Endothelial cell of umbilical vein (primary cell): ENCODE measurements around the gene THAP11. TPM values are rescaled to one million over a fixed set of nuclear protein-coding genes. Genes with fewer than 3 reads are reported as not detected.

ENCODE experiments used
- BruUV-seq: library from RNA; stranded (reverse); fragments of 400-500 nt; replicated peaks from 2 replicates; lab custom pipeline; 2021; lab: Mats Ljungman, UMichigan
- CTCF ChIA-PET: fragments of 300-600, 350-600 bp; sonication (Branson Sonifier 250); formaldehyde crosslinking; loops from one replicate; lab custom pipeline; 2021; ENCODE audit warnings: antibody characterized with exemption, inconsistent platforms; lab: Charles Lee
- POLR2A ChIA-PET: fragments of 300-600, 350-600 bp; sonication (Branson Sonifier 250); formaldehyde crosslinking; loops from one replicate; lab custom pipeline; 2021; ENCODE audit warnings: antibody characterized with exemption, inconsistent platforms; lab: Charles Lee
- DNase-seq: peaks from one replicate; pipeline ENCODE4 v3.0.0-alpha.2; 2011; ENCODE audit warnings: low read depth, low spot score
- FAIRE-seq: peaks from 2 replicates; lab custom pipeline; 2011; peaks lifted over from hg19 to GRCh38; lab: Jason Lieb, UNC
- H2AFZ ChIP-seq: 2 replicates; pipeline ENCODE4 v1.6.0; 2012; ENCODE audit warnings: low read depth, low read length, control low read depth, inconsistent platforms
- H3K27ac ChIP-seq: 2 replicates; pipeline ENCODE4 v1.5.1; 2011; ENCODE audit warnings: low read depth, mild to moderate bottlenecking, control low read depth, low read length, moderate library complexity; ENCODE audit not compliant: insufficient read depth
- H3K27me3 ChIP-seq, 2 experiments: 2 replicates each; pipeline versions ENCODE4 v1.6.0 to v1.6.1; 2011; ENCODE audit warnings: low read length in 2 of 2, mixed read lengths in 1 of 2; ENCODE audit not compliant: control insufficient read depth in 2 of 2, insufficient read depth in 2 of 2
- H3K36me3 ChIP-seq, 2 experiments: 2 replicates in 1 of 2; 3 replicates in 1 of 2; pipeline ENCODE4 v1.5.1; 2011; ENCODE audit warnings: low read length in 2 of 2, mild to moderate bottlenecking in 1 of 2, moderate library complexity in 1 of 2; ENCODE audit not compliant: control insufficient read depth in 2 of 2, insufficient read depth in 2 of 2; ENCODE audit errors: extremely low read depth in 1 of 2
- H3K4me1 ChIP-seq: 3 replicates; pipeline ENCODE4 v1.5.1; 2011; ENCODE audit warnings: mild to moderate bottlenecking, low read length; ENCODE audit not compliant: control insufficient read depth, insufficient read depth; ENCODE audit errors: extremely low read depth
- H3K4me2 ChIP-seq: 2 replicates; pipeline ENCODE4 v1.6.1; 2011; ENCODE audit warnings: low read length, control low read depth, mixed read lengths; ENCODE audit not compliant: insufficient read depth
- H3K4me3 ChIP-seq, 3 experiments: fragments of 200-600 bp in 1 of 3; sonication (generic), shearing (Covaris generic) in 1 of 3; replicated peaks in 1 of 3; 2 replicates each; pipeline ENCODE4 v1.5.1; 2011 to 2016; ENCODE audit warnings: control low read depth in 3 of 3, low read length in 3 of 3, mild to moderate bottlenecking in 2 of 3, inconsistent platforms in 1 of 3, low read depth in 1 of 3, moderate library complexity in 1 of 3; ENCODE audit not compliant: insufficient read depth in 1 of 3
- H3K79me2 ChIP-seq: 2 replicates; pipeline ENCODE4 v1.6.0; 2012; ENCODE audit warnings: low read length, inconsistent platforms; ENCODE audit not compliant: control insufficient read depth, insufficient read depth
- H3K9ac ChIP-seq: replicated peaks from 2 replicates; pipeline ENCODE3; 2011; ENCODE audit warnings: low read length, control low read depth; ENCODE audit not compliant: insufficient read depth; ENCODE audit errors: extremely low read depth
- H3K9me1 ChIP-seq: replicated peaks from 3 replicates; pipeline ENCODE4 v1.6.0; 2011; ENCODE audit warnings: mild to moderate bottlenecking, low read length; ENCODE audit not compliant: control insufficient read depth, insufficient read depth; ENCODE audit errors: extremely low read depth
- H3K9me3 ChIP-seq: replicated peaks from 2 replicates; pipeline ENCODE4 v1.5.1; 2012; ENCODE audit warnings: low read length, inconsistent platforms; ENCODE audit not compliant: control insufficient read depth, insufficient read depth
- H4K20me1 ChIP-seq: replicated peaks from 2 replicates; pipeline ENCODE3; 2011; ENCODE audit warnings: mild to moderate bottlenecking, low read length; ENCODE audit not compliant: control insufficient read depth, insufficient read depth; ENCODE audit errors: extremely low read depth
- EZH2 ChIP-seq: IDR thresholded peaks from 2 replicates; pipeline ENCODE4 v1.6.1; 2012; ENCODE audit warnings: borderline replicate concordance, low read depth, mild to moderate bottlenecking, moderate library complexity, low read length, inconsistent platforms; ENCODE audit not compliant: severe bottlenecking
- FOS ChIP-seq: IDR thresholded peaks from 2 replicates; pipeline ENCODE4 v1.6.1; 2011; ENCODE audit warnings: mild to moderate bottlenecking, low read length, moderate library complexity, borderline replicate concordance; ENCODE audit not compliant: insufficient read depth
- GATA2 ChIP-seq: IDR thresholded peaks from 2 replicates; pipeline ENCODE4 v1.7.0; 2011; ENCODE audit warnings: low read depth, mild to moderate bottlenecking, moderate library complexity, mixed read lengths, low read length; ENCODE audit not compliant: insufficient read length, insufficient read depth
- JUN ChIP-seq: IDR thresholded peaks from 2 replicates; pipeline ENCODE4 v1.6.1; 2011; ENCODE audit warnings: borderline replicate concordance, low read depth; ENCODE audit not compliant: insufficient read length, insufficient read depth
- MYC ChIP-seq: IDR thresholded peaks from one replicate; pipeline ENCODE4 v1.6.1; 2011; ENCODE audit warnings: mild to moderate bottlenecking, low read depth, low read length
- POLR2A ChIP-seq: IDR thresholded peaks from 2 replicates; pipeline ENCODE4 v1.6.1; 2012; ENCODE audit warnings: low read depth, mild to moderate bottlenecking, control low read depth, low read length
- POLR2AphosphoS5 ChIP-seq: IDR thresholded peaks from 2 replicates; pipeline ENCODE4 v1.6.1; 2012; ENCODE audit warnings: low read depth, mild to moderate bottlenecking, control low read depth, low read length, moderate library complexity; ENCODE audit not compliant: insufficient read depth
- dilution Hi-C: fragments of 300-500 bp; cut with MboI; formaldehyde crosslinking; loops from one replicate; pipeline ENCODE4 v1.15.0; 2019; ENCODE audit warnings: low sequenced_read_pairs; ENCODE audit not compliant: extremely low pct_ligation_motif_present
- intact Hi-C: fragments of 100-400 bp; cut with micrococcal nuclease; formaldehyde crosslinking; loops from one replicate; pipeline ENCODE4 v1.10.0; 2022
- polyA plus RNA-seq, 4 experiments: library from polyadenylated mRNA; depleted of rRNA in 3 of 4; stranded (reverse) in 3 of 4; unstranded in 1 of 4; fragments of >200 nt; gene quantifications; 2 replicates each; pipeline versions ENCODE4 v1.2.1 to v1.2.3, GENCODE V29; 2011 to 2012; ENCODE audit warnings: missing spikeins in 1 of 4
- total RNA-seq: library from RNA; stranded (reverse); gene quantifications from 2 replicates; pipeline ENCODE4 v1.2.3, GENCODE V29; 2021
- TF ChIP-seq, protein P1 (sequence below): IDR thresholded peaks from 2 replicates; pipeline ENCODE4 v1.6.1; 2011; ENCODE audit not compliant: insufficient read depth, insufficient read length
- TF ChIP-seq, protein P2 (sequence below), 2 donors: IDR thresholded peaks; 1 replicate in 1 of 2; 2 replicates in 1 of 2; pipeline ENCODE4 v1.5.1; 2011; ENCODE audit warnings: low read length in 2 of 2, mild to moderate bottlenecking in 2 of 2, moderate library complexity in 2 of 2, control low read depth in 1 of 2, inconsistent platforms in 1 of 2, low read depth in 1 of 2; ENCODE audit not compliant: insufficient read depth in 1 of 2; ENCODE audit errors: extremely low read depth in 1 of 2

THAP11 gene
- total and polyA plus RNA-seq, 2 donors (not counting 3 experiments of a cell fraction or from before 2014, with no cell fraction given): 24.0 to 25.9 TPM

DNA sequence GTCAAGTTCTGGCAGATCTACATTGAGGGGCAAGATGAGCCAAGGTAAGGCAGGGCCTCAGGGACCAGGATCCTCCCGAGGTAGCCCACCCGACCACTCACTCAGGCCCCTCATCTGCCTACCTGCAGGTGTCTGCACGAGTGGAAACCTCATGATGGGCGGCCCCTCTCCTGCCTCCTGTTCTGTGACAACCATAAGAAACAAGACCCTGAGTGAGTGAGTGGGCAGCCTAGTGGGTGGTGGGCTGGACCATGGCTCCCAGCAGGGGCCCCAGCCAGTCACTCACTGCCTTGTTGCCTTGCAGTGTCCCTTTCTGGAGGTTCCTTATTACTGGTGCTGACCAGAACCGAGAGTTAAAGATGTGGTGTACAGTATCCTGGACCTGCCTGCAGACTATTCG is 36.1 kb downstream of the THAP11 start:
- H3K9me3 ChIP-seq: no peaks in the 10 kb centered on the region
- H3K27me3 ChIP-seq: no peaks in the 10 kb centered on the region
- H3K4me1 ChIP-seq: peaks cover 11% of the 10 kb centered on the region
- no peaks in the 10 kb centered on the region for H3K9me1 ChIP-seq
- dilution Hi-C loops: no loop called here
- H3K36me3 ChIP-seq: peaks cover 19 to 73% of the 10 kb centered on the region in 2 experiments
- H3K4me2 ChIP-seq: no peak overlapping the region
- intact Hi-C loops: no loop called here
- TF ChIP-seq MYC (no peak), JUN (no peak), POLR2AphosphoS5 (no peak), EZH2 (no peak), POLR2A (no peak), FOS (no peak), GATA2 (no peak)
- TF ChIP-seq, protein P1, sequence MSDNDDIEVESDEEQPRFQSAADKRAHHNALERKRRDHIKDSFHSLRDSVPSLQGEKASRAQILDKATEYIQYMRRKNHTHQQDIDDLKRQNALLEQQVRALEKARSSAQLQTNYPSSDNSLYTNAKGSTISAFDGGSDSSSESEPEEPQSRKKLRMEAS: no peak
- TF ChIP-seq, protein P2, sequence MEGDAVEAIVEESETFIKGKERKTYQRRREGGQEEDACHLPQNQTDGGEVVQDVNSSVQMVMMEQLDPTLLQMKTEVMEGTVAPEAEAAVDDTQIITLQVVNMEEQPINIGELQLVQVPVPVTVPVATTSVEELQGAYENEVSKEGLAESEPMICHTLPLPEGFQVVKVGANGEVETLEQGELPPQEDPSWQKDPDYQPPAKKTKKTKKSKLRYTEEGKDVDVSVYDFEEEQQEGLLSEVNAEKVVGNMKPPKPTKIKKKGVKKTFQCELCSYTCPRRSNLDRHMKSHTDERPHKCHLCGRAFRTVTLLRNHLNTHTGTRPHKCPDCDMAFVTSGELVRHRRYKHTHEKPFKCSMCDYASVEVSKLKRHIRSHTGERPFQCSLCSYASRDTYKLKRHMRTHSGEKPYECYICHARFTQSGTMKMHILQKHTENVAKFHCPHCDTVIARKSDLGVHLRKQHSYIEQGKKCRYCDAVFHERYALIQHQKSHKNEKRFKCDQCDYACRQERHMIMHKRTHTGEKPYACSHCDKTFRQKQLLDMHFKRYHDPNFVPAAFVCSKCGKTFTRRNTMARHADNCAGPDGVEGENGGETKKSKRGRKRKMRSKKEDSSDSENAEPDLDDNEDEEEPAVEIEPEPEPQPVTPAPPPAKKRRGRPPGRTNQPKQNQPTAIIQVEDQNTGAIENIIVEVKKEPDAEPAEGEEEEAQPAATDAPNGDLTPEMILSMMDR (IDR thresholded peaks at IDR 0.05; ENCODE audit: extremely low read depth in 1 of 2, insufficient read depth in 1 of 2, low read depth in 1 of 2, low read length in 2 of 2): no peak
- no peak overlapping the region for H3K27ac ChIP-seq
- POLR2A ChIA-PET: interaction anchor here (1.2 kb wide), 1 partner anchor 32 kb away, joined by 4 read pairs; the partner anchor contains the start of gene NUTF2
- H3K9ac ChIP-seq: no peak overlapping the region
- BruUV-seq: no TSS peak
- no peaks in the 10 kb centered on the region for H4K20me1 ChIP-seq
- FAIRE-seq (no peak), DNase-seq (no peak)
- no peak overlapping the region for H2AFZ ChIP-seq
- H3K4me3 ChIP-seq: no peak overlapping the region
- CTCF ChIA-PET: no interaction called here
- peaks cover 32% of the 10 kb centered on the region for H3K79me2 ChIP-seq
